HepG2 (cell line): Measurements from ENCODE around the gene APBA3.
"Not testable (repeated sequence)": the region's sequence is repeated elsewhere in the genome, so short reads cannot be mapped to it uniquely, and the experiment has no call there.

ENCODE experiments used
- CEBPB ChIP-seq: IDR thresholded peaks from 2 replicates; pipeline ENCODE4 v1.6.1; 2011; ENCODE audit warnings: low read depth, low read length, improper control_type of control experiment, borderline replicate concordance
- EZH2 ChIP-seq: conservative IDR thresholded peaks from 2 replicates; pipeline ENCODE4 v1.6.1; 2012; ENCODE audit warnings: mild to moderate bottlenecking, low read depth, low read length, moderate library complexity
- KDM2A ChIP-seq: sonication (generic); formaldehyde crosslinking; IDR thresholded peaks from 2 replicates; pipeline ENCODE4 v1.4.0; 2020; ENCODE audit warnings: low read depth, missing genetic modification reagents, borderline replicate concordance

- not testable (repeated sequence) for TF ChIP-seq EZH2, CEBPB, KDM2A
Observed at GRCh38 chr19:3758297-3758696, 3.2 kb downstream of the APBA3 start.
